ENCODE measurements around the gene MYEOV.

MYEOV gene

DNA sequence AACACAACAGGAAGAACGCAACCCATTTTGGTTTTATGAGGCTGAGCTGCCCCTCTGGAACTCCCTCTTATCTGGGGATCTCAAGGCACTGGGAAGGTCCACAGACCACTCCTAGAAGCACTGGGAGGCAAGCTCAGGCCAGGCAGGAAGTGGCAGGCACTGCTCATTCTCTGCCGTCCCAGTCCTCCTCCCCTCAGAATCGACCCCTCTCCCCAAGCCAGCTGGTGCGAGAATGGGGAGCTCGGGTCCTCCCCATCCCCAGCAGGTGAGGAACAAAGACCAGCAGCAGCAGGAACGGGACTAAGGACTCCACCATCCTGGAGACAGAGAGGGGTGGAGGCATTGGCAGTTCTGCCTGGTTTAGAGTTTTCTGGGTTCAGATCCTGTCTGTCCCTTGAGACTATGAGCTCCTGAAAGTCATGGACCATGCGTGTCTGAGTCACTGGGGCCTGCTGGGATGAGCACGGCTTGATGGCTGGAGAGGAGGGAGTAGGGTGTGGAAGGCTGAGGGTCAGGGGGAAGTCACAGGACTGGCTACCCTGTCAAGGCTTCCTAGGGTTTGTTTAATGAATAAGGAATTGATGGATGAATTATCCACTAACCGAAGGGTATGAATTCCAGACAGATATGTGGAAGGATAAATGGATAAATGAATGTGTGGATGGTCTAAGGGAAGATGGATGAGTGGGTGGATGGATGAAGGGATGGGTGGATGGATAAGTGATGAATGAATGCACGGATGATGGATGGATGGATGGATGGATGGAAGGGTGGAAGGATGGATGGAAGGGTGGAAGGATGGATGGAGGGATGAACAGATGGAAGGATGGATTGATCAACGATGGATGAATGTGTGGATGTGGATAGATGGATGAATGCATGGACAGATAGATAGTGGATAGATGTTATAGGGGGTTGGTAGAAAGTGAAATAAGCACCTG lies 6.4 kb downstream of the MYEOV start:
- no peak for FAIRE-seq
- DNase-seq (ENCODE audit: insufficient read length, low spot score) = no peak

DNA sequence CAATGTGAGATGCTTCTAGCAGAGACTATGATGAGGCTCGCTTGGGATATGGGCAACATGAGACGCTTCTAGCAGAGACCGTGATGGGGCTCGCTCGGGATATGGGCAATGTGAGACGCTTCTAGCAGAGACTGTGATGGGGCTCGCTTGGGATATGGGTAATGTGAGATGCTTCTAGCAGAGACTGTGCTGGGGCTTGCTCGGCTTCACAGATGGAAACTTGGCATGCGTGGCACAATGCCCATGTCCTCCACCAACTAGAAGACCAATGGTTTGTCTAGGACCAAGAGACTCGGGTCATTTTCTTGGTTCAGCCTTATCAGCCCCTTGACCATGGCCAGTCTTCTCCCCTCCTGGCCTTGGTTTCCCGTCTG lies 7.1 kb downstream of the MYEOV start:
- FAIRE-seq (no peak), DNase-seq (ENCODE audit: insufficient read length, low spot score) (no peak)

DNA sequence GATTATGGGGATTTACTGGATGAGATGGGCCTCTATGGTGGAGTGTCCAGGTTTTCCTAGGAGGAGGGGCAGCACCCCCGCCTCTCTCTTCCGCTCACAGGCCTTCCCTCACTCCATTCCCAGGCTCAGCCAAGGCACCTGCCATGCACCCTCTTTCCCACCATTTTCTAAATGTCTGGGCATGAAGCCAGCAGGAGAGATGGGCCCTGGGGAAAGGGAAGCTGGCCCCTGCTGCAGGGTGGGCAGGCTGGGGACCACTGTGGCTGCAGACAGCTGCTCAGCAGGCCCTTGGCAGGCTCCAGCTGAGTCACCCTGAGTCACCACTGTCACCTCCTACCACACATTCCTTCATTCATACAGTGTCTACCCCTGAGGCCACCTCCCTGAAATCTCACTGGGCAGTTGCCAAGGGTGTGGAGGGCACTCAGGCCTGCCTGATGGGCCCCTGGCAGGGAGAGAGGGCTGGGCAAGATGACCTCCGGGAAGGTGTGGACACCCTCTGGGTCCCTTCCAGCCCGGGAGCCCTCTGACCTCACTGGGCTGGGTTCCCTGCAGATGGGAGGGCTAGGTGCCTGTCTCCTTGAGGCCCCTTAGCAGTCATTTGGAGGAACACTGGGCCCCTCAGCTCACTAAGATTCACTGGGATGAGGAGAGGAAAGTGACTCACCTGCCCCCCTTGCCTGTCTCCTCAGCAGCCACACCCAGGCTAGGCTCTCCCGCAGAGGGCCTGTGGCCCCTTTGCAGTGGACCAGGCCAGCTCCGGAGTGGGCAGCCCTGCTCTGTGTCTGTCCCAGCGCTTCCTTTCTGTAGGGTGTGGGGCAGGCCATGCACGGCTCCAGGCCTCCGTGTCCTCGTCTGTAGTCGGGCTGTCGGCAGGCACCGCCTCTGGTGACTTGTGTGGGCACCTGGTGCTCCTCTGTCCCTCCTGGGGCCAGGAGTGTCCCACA lies 7.8 kb downstream of the MYEOV start:
- FAIRE-seq (peak; percentile 77), DNase-seq (ENCODE audit: insufficient read length, low spot score) (peak; percentile 90)

DNA sequence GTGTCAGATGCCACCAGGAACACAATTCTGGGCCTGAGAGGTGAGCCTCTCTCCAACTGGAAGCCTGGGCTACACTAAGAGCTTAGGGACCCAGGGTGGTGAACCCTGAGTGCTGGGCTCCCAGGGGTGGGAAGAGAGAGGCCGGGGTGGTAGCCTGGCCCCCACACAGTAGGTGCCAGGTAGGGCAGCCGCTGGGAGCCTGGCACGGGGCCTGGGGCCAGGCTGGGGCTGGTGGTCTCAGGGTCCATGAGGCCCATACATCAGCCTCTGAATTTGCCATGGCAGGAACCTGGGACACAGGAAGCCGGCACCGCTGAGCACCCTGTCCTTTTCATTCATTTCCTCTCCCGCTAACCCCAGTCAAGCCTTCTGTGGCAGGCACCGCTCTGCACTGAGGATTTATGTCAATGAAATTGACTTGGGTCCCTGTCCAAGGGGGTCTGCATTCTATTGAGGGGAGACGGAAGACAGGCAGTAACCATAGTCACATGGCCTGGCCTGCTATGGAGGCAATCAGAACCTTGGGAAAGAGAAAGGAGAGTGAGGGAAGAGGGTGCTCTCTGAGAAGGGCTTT lies 8.6 kb downstream of the MYEOV start:
- no peak for DNase-seq (ENCODE audit: insufficient read length, low spot score)
- FAIRE-seq = no peak

DNA sequence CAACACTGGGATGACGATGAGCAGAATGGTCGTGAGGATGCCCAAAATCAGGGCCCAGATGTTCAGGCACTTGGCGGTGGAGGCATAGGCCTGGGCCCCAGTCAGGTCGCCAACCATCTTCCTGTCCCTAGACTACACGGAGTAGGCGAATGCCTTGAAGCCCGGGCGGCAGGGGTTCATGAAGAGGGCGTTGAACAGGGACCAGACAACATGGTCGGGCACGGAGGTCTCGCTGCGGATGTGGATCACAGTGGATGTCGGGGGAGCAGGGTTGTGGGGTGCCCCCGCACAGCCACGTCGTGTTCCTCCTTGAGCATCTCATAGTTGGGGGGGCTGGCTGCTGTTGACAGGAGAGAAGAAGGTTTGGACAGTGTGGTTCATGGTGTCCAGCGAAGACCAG lies 9.5 kb downstream of the MYEOV start:
- DNase-seq (ENCODE audit: insufficient read length, low spot score) (no peak), FAIRE-seq (no peak)

DNA sequence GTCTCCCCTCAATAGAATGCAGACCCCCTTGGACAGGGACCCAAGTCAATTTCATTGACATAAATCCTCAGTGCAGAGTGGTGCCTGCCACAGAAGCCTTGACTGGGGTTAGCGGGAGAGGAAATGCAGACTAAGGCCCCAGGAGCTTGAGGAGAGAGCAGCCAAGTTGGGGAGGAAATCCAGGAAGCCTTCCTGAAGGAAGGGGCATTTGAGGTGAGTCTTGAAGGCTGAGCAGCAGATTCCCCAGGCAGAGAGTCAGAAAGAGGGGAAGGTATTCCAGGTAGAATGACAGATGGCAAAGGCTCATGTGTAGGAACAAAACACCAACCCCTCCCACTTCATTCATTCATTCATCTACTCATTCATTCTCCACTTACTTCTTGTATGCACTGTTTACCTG lies 10.3 kb downstream of the MYEOV start:
- peak; percentile 57 for FAIRE-seq
- no peak for DNase-seq (ENCODE audit: insufficient read length, low spot score)

DNA sequence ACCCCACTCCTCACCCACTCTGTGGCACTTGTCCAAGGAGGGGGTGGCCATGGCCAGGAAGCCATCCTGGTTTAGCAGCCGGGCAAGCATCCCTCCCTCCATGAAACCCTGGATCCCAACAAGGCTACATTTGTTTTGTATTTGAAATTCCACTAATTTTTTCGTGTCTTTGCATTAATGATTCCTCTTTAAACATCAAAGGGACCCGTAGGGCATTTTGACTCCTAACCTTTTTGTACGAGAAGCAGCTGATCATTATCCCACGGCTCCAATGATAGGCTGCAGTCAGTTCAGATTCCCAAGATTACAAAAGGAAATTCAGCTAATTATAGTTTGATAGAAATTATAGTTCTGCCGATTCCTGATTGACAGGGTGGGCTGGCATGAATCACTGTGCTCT lies 10.7 kb downstream of the MYEOV start:
- DNase-seq (ENCODE audit: insufficient read length, low spot score) (no peak), FAIRE-seq (no peak)

DNA sequence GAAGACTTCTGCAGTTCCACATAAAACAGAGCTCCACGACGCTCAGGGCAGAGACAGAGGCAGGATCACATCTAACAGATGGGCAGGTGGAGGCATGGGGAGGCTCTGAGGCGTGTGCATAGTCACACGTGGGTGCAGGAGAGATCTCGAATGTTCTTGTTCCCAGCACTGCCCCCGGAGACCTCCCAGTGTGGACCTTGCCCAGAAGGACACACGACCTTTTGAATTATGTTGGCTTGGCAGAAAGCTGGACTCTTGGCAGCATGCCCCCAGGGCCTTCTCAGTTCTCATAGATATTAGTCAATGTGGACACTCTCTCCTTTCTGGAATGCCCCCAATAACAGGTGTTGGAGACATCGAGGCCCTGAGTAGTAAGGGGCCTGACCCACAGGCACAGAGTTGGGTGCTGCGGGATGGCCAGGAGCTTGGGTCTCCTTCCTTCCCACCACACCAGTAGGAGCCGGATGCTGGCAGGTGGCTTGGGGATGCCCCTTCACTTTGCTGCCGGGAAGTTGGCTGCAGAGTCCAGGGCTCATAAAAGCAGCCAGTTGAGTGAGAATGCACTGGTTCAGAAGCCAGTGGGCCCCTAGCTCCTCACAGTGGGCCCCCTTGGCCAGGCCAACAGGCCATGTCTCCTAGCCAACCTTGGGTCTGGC lies 12.1 kb downstream of the MYEOV start:
- FAIRE-seq (no peak), DNase-seq (ENCODE audit: insufficient read length, low spot score) (no peak)

DNA sequence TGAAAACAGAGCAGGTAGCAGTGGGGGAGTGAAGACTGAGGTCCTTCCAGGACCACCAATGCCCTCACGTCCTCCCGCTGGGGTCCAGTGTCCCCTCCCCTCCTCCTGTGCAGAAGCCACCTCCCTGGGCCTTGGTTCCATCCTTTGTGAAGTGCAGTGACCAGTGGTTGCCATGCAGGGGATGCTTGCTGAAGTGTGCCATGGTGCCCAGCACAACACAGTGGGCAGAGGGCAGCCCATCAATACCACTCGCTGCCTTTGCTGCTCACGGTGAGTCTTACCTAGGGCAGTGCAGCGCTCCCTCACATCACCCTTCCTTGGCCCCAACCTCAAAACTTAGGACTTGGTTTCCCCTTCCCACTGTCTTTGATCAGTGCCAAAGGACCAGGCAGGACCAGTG lies 12.9 kb downstream of the MYEOV start:
- no peak for DNase-seq (ENCODE audit: insufficient read length, low spot score)
- FAIRE-seq = no peak

DNA sequence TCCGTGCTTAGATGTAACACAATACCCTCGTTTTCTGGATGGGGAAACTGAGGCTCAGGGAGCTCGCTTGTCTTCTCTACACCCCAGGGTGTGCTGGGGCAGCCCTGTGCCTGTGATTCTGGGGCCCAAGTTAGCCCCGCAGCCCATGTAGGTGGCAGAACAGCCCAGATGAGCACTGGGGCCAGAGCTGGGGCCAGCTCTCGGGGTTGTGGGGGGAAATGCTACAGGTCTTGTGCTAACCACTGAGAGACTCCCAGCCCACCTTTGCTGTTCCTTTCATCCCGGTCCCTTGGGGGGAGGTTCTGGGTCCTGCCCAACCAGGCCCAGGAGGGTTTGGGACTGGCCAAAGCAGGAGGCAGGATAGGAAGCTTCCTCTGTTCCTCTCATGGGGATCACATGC lies 13.5 kb downstream of the MYEOV start:
- FAIRE-seq (no peak), DNase-seq (ENCODE audit: insufficient read length, low spot score) (no peak)

DNA sequence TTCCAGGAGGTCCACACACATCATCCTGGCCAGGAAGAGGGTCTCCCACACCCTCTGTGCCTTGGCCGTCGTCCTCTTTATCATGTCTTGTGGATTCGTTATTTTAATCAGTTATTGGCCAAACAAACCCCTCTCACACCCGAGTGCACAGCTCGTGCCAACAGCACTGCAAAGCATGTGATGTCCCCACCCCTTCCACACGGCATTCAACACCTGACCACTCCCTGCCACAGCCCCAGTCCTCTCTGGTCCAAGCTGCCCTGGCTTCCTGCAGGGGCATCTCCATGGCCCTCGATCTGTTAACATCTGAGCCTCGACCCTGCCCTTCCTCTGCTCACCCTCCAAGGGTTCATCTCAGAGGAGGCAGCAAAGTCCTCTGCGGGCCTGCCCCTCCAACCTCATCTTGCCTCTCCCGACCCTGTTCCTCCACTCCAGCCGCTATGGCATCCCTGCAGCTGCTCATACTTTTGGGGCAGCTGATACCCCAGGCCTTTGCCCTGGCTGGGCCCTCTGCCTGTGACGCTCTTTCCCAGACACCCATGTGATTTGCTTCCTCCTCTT lies 14.0 kb downstream of the MYEOV start:
- peak; percentile 42 for FAIRE-seq
- DNase-seq (ENCODE audit: insufficient read length, low spot score) = no peak

DNA sequence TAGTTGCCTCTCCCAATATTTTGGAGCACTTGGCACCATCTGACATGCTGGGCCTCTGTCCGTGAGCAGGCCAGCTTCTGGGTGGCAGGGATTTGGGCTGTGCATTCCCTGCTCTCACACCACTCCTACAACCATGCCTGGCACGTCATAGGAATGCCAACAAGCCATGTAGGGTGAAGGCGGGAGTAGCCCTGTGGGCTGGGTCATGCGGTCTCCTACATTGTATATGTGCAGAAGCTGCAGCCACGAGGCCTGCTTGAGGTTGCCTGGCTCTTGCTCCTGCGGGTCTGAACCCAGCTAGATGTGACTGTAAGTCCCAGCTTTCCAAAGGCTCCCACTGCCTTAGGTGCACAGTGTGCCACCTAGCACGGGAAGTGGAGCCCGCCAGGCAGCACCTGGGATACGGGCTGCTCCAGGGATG lies 14.5 kb downstream of the MYEOV start:
- no peak for FAIRE-seq
- no peak for DNase-seq (ENCODE audit: insufficient read length, low spot score)

DNA sequence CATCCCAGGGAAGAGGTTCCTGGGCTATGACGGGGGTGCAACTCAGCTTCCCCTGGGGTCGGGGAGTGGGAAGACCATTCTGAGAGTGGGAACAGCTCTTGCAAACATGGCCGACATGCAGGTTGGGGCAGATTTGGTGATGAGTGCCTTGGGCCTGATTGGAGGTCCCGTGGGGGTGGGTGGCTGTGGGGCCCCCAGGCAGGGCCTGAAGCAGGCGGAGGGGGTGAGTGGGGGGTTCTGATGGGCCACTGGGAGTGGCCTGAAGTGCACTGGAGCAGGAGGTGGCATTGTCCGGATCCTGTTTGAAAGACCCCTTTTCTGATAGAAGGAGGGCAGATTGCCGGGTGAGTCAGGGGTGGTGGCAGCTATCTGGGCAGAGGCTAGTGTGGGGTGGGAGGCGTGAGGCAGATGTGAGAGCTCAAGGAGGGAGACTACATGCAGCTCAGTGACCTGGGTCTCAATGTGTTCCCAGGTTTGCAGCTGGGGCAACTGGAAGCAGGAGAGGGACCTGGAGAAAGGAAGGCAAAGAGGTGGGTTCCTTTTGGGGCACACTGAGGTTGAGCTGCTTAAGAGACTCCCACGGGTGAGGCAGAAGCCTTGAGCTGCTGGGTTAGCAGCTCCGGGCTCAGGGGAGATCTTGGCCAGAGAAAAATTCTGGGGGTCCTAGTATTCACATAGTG lies 15.1 kb downstream of the MYEOV start:
- no peak for DNase-seq (ENCODE audit: insufficient read length, low spot score)
- FAIRE-seq = no peak

DNA sequence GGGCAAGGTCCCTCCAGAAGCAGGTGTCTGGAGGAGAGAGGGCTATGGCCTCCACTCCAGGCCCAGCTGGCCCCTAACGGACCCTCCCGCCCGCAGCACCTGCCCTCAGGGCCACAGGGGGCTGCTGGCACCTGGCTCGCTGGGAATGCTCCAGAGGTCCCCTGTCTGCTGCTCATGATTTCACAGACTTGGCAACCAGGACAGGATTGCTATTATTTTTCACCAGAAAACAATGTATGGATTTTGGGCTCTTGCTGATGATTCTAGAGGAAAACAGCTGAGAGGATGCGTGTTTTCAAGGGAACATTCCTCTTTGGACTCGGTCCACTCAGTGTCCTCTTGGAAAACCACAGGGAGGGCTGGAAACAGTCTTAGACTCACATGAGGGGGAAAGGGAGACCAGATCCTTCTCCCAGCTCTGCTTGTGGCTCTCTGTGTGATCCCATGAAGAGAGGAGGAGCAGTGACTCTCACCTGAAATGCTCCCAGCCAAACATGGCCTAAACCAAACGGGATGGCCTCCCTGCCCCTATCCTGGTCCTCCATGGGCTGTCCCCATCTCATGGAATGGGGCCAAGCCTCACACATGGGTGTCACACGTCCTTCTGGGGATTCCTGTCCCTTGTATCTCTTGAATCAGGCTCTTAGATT lies 15.8 kb downstream of the MYEOV start:
- no peak for FAIRE-seq
- DNase-seq (ENCODE audit: insufficient read length, low spot score) = no peak

DNA sequence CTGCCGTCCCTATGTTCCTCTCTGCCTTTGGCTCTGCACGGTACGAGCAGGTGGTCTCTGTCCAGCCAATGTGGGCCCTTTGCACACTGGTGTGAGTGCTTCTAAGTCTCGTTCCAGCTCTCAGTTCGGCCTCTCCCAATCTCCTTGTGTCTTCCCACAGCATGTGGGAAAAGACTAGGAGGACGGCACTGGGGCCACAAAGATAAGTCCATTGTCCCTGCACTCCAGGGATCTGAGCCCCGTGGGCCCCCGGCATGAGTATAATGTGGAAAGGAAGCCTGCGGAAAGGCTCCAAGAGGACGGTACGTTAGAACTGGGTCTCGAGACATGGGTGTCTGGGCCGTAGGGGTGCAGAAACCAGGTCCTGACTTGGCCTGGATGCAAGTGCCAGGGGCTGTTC lies 16.4 kb downstream of the MYEOV start:
- DNase-seq (ENCODE audit: insufficient read length, low spot score) (no peak), FAIRE-seq (no peak)

DNA sequence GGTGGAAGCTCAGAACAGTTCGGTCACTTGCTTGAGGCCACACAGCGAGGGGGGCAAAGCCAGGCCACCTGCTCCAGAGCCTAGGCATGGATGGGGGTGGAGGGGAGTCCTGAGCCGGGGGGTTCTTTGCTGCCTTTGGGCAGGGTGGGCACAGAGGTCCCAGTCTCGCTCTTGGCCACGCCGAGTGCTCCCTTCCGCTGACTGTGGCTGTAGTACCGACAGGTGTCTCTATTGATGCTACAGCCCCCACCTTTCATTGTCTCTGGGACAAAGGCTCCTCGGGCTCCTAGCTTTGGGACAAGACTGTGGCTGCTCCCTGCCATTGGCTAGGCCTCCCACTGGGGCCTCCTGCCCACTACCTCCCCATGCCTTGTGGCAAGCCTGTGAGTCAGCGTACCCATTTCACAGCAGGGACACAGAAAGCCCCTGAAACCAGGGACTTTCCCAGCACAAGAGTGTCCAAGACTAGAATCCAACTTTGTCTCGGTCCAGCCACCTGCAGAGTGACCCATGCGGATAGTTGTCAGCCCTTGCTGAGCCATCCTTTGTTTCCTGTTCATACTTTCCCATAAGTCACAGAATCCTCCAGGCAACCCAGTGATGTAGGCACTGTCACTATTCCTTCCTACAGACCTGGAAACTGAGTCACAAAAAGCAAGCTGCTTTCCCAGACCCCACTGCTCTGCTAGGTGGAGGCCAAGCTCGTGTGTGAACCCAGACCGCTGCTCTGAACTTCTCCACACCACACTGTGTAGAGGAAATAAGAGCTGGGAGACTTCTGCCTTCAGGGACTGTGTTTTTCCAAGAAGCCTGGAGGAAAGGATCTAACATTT lies 17.2 kb downstream of the MYEOV start:
- no peak for DNase-seq (ENCODE audit: insufficient read length, low spot score)
- FAIRE-seq = no peak

DNA sequence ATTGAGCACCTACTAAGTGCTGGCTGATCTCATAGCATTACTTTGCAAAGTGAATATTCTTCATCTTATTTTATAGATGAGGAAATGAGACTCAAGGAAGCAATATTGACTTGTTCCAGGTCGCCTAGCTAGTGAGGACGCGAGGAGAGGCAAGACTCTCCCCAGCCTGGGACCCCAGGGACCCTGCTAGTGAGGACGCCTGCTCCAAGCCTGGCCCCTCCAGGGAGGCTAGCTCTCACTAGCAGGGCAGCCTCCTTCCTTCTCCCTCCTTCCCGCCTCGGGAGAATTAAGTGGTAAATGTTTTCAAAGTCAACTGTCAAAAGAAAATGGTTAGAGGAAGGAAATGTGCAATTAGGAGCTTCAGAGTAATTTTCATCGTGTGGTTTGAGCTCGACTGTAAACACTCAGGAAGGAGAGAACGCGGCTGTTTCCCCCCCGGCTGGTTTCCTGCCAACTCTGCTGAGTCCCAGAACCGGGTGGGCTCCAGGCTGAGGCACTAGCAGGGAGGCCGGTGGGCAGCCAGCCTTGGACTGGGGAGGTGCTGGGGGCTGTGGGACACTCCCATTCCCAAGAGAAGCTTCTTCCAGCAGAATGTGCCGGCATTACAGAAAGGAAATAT lies 17.9 kb downstream of the MYEOV start:
- FAIRE-seq (no peak), DNase-seq (ENCODE audit: insufficient read length, low spot score) (no peak)

All from HTR-8/SVneo (cell line).